ENCODE data around the gene F10. TPM values are rescaled to one million over a fixed set of nuclear protein-coding genes. Genes with fewer than 3 reads are reported as not detected.

The F10 gene
- total RNA-seq, 2 experiments from 2014 or later: not detected

DNA sequence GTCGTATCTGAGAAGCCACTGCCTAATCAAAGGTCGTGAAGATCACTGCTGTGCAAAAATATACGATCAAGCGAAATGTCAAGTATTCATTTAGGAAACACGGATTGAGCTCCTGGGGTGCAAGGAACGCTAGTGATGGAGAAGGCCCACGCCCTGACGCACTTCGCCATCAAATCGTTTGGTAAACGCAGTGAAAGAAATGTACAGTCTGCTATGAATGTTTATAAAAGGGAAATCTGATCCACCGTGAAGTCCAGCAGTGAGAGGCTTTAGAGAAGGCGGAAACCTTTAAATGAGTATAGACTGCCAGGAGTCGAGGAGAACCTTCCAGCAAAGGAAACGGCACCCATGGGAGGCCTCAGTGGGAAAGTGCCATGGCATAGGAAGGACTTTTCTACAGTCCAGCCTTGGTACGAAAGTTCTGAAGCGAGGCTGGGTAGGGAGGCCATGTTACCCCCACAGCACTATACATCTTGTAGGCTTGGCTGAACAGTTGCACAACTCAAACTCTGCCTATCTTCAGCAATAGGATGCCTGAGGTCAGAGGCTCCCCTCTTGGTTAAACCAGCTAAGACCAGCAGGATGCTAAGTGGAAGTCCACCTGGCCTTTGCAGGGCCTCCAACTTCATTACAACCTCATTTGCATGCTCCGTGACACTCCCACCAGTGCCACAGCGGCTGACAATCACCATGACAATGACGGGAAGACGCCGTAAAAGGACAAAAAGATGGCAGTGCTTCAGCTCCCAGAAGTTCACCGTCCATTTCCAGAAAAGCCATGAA, 65.5 kb downstream of the F10 start:
- peak overlapping the region; percentile 33 for H3K27ac Mint-ChIP-seq
- no peak for ATAC-seq
- no peak overlapping the region for H3K4me3 Mint-ChIP-seq
- DNase-seq: no peak
- no peaks in the 10 kb centered on the region for H3K27me3 Mint-ChIP-seq
- H3K9me3 Mint-ChIP-seq (ENCODE audit: low read depth): peaks cover 2% of the 10 kb centered on the region
- peaks cover 52% of the 10 kb centered on the region for H3K36me3 Mint-ChIP-seq
- CTCF ChIA-PET: no interaction called here
- H3K4me1 Mint-ChIP-seq: peaks cover 53% of the 10 kb centered on the region

DNA sequence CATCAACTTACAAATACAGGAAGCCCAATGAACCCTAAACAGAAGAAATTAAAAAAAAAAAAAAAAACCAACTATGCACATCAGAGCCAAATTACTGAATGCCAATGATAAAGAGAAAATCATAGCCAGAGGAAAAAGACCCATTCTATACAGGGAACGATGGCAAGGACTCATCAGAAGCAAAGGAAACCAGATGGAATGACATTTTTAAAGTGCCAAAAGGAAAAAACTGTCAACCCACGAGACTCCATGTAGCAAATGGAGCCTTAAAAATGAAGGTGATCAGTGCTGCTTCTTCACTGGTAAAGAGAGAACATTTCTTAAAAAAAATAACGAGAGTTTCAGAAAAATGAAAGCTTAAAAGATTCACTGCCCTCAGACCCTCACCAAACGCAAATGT, 67.6 kb downstream of the F10 start:
- Mint-ChIP-seq H3K9me3 (ENCODE audit: low read depth) (peaks cover 2% of the 10 kb centered on the region), H3K27ac (no peak overlapping the region), H3K4me1 (peaks cover 36% of the 10 kb centered on the region), H3K4me3 (no peak overlapping the region), H3K36me3 (peaks cover 46% of the 10 kb centered on the region), H3K27me3 (no peaks in the 10 kb centered on the region)
- no peak for ATAC-seq
- DNase-seq: no peak
- CTCF ChIA-PET: no interaction called here

DNA sequence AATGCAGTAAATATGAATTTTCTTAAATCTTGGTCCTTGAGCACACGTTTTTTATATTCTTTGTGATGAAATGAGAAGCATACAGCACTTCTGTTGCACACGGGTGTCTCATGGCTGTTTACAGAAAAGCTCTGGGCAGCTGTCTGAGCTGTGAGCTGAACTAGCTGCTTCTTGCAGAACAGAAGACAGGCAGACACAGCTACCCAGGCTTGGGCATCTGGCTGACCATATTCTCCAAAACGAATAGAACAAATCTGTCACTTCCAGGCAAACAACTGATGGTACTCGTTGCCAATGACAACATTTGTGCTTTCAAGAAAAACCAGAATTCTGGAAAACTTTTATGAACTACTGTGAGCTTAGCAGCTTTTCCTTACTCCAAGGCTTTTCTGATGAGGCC, 69.7 kb downstream of the F10 start:
- CTCF ChIA-PET: no interaction called here
- Mint-ChIP-seq H3K4me1 (peaks cover 19% of the 10 kb centered on the region), H3K4me3 (no peak overlapping the region), H3K9me3 (ENCODE audit: low read depth) (peaks cover 2% of the 10 kb centered on the region), H3K27me3 (no peaks in the 10 kb centered on the region), H3K36me3 (peaks cover 46% of the 10 kb centered on the region), H3K27ac (no peak overlapping the region)
- DNase-seq (no peak), ATAC-seq (no peak)

DNA sequence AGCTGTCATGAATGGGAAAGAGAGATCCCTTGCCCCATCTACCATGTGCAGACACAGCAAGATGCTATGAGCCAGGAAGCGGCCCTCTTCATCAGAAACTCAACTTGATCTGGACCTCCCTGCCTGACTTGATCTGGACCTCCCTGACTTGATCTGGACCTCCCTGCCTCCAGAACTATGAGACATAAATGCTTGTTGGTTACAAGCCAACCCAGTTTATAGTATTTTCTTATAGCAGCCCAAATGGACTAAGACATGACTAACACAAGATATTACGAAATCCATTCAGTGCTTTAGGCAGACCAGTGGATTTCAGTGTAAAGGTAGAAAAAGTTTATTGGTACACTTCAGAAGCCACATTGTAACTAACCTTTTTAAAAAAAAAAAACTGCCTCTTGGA, 70.3 kb downstream of the F10 start:
- Mint-ChIP-seq H3K27me3 (no peaks in the 10 kb centered on the region), H3K4me3 (no peak overlapping the region), H3K36me3 (peaks cover 46% of the 10 kb centered on the region), H3K27ac (peak overlapping the region; percentile 18), H3K9me3 (ENCODE audit: low read depth) (peaks cover 2% of the 10 kb centered on the region), H3K4me1 (peaks cover 13% of the 10 kb centered on the region)
- CTCF ChIA-PET: no interaction called here
- ATAC-seq (no peak), DNase-seq (no peak)

DNA sequence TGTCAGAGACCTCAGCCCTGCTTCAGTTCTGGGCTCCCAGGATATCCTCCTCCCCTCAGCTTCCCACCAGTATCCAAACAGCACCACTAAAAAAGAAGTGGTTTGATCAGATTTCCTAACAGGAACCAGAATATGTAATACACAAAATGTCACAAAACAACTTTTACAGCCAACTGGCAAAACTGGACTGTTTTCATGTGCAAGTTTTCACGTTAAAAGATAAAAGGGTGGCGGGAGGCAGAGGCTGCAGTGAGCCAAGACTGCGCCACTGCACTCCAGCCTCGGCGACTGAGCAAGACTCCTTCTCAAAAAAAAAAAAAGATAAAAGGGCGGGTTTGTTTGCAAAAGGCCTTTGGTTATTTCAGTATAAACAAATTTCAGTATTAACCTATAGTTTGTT, 72.8 kb downstream of the F10 start:
- Mint-ChIP-seq H3K9me3 (ENCODE audit: low read depth) (no peaks in the 10 kb centered on the region), H3K27me3 (no peaks in the 10 kb centered on the region), H3K4me3 (no peak overlapping the region), H3K27ac (no peak overlapping the region), H3K4me1 (no peaks in the 10 kb centered on the region), H3K36me3 (peaks cover 34% of the 10 kb centered on the region)
- DNase-seq (no peak), ATAC-seq (no peak)
- CTCF ChIA-PET: no interaction called here

DNA sequence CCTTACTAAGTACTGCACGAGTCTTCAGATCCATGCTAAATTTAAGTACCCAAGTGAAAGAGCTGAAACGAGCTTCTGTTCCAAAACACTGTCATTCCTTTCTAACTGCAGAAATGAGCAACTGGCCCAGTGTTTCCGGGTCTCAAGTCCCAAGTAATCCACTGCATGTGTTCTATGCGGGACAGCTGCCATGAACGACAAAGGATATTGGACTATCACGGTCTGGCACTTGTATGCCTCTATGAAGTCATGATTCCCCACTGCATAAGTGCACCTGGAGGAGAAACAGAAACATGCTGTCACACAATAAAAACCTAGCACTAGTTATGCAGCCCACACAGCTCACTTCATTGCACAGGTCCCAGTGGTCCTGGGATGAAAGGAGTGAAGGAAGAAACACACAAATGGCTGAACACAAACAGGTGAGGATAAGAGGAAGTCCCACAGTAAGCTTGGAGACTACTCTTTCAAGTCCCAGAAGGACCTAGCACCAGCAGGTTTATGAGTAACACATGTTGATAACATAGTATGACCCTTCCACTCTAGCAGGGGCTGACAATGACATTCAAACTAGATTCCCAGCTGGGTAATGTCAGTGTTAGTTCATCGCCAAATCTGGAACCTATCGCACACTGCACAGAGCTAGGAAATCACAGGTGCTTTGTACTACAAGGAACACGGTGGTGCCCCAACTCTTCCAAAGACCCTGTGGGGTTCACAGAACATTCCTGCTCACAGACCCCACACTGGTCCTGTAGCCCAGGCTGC, 74.6 kb downstream of the F10 start:
- CTCF ChIA-PET: interaction anchor here (2.1 kb wide), 1 partner anchor 10 kb away, joined by 4 read pairs; no protein-coding TSS in a partner anchor
- H3K27ac Mint-ChIP-seq: no peak overlapping the region
- H3K36me3 Mint-ChIP-seq: peaks cover 30% of the 10 kb centered on the region
- DNase-seq (no peak), ATAC-seq (no peak)
- no peaks in the 10 kb centered on the region for H3K9me3 Mint-ChIP-seq (ENCODE audit: low read depth)
- no peaks in the 10 kb centered on the region for H3K27me3 Mint-ChIP-seq
- peaks cover 3% of the 10 kb centered on the region for H3K4me1 Mint-ChIP-seq
- H3K4me3 Mint-ChIP-seq: no peak overlapping the region

Other genes with a start within 250 kb of the F10 start
- gene MCF2L, start 153.6 kb upstream of the F10 start, total RNA-seq: 1 to 10 TPM; 1.6 to 2.8 TPM
- not detected for gene F7, start 17.0 kb upstream of the F10 start, total RNA-seq
- gene PROZ, start 35.8 kb downstream of the F10 start, total RNA-seq: not detected
- gene PCID2, start 85.9 kb downstream of the F10 start, total RNA-seq: 10 to 100 TPM; 60.3 to 68.0 TPM
- gene CUL4A, start 86.8 kb downstream of the F10 start, total RNA-seq: 10 to 100 TPM; 73.8 to 76.0 TPM
- gene LAMP1, start 174.4 kb downstream of the F10 start, total RNA-seq: 10 to 100 TPM; 72.3 to 83.0 TPM
- not detected for gene GRTP1, start 241.3 kb downstream of the F10 start, total RNA-seq